Measurements from ENCODE around the gene KCNJ6. TPM values are rescaled to one million over a fixed set of nuclear protein-coding genes. Genes with fewer than 3 reads are reported as not detected.

KCNJ6 gene
- total RNA-seq, 1 experiment from 2014 or later, result 1.2 TPM

DNA sequence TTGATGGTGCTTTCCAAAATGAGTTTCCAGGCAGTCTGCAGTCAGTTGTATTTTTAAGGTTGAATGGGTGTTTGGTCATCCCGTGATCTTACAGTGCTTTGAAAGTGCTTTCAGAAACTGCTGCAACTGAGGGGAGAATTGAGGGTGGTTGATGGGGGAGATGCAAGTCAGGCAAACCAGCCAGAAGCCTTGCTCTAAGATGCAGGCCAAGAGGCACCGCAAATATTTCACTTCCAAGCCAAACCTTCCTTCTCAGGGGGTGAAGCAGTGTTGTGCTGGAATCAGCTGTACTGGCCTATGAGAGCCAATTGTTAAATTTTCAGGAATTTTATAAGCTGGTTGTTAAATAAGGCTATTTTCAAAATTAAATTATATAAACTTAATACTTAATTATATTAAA lies 151.6 kb downstream of the KCNJ6 start:
- Mint-ChIP-seq H3K27ac (no peak overlapping the region), H3K4me1 (peaks cover 12 to 16% of the 10 kb centered on the region in 2 experiments)

More for the DNA sequence above, 151.6 kb downstream of the KCNJ6 start:
- Histone ChIP-seq H3K79me2 (ENCODE audit: insufficient read depth, low read length) (no peaks in the 10 kb centered on the region), H3K9ac (ENCODE audit: extremely low read depth, insufficient read length, low read length) (no peak overlapping the region), H2AK5ac (ENCODE audit: insufficient read length, low read length) (no peak overlapping the region), H3K79me1 (ENCODE audit: insufficient read depth, low read depth, low read length, poor library complexity, severe bottlenecking) (no peaks in the 10 kb centered on the region), H2BK15ac (ENCODE audit: low read depth, low read length) (no peak overlapping the region), H3K18ac (ENCODE audit: insufficient read length, low read depth, low read length) (no peak overlapping the region), H2BK12ac (ENCODE audit: insufficient read length, low read depth, low read length) (no peak overlapping the region), H3K4ac (ENCODE audit: low read depth, low read length) (no peak overlapping the region), H2BK5ac (ENCODE audit: insufficient read length, low read length) (no peak overlapping the region), H2BK120ac (ENCODE audit: low read depth, low read length, poor library complexity, severe bottlenecking) (no peak overlapping the region), H3K27me3 (ENCODE audit: insufficient read depth, low read length) (no peaks in the 10 kb centered on the region), H3K9me3 (ENCODE audit: control insufficient read depth, low read depth, low read length) (no peaks in the 10 kb centered on the region), H4K91ac (ENCODE audit: insufficient read length, low read depth, low read length) (no peak overlapping the region), H2AFZ (ENCODE audit: low read length) (no peak overlapping the region), H3K23ac (ENCODE audit: insufficient read length, low read depth, low read length) (no peak overlapping the region), H3K27ac (ENCODE audit: insufficient read length, low read depth, low read length) (no peak overlapping the region), H3K23me2 (ENCODE audit: insufficient read length, low read depth, low read length, poor library complexity, severe bottlenecking) (no peaks in the 10 kb centered on the region), H3T11ph (ENCODE audit: low read length) (no peak overlapping the region), H3K14ac (ENCODE audit: insufficient read depth, low read length) (no peak overlapping the region), H4K20me1 (ENCODE audit: control insufficient read depth, insufficient read depth, insufficient read length) (no peaks in the 10 kb centered on the region), H4K8ac (replicated peaks; ENCODE audit: insufficient read length, low read depth, low read length) (no peak overlapping the region), H3K4me1 (ENCODE audit: insufficient read depth, low read length) (no peaks in the 10 kb centered on the region), H3K4me2 (ENCODE audit: insufficient read depth, insufficient read length, low read length) (no peak overlapping the region), H4K5ac (ENCODE audit: insufficient read length, low read depth, low read length) (no peak overlapping the region), H2BK20ac (ENCODE audit: low read depth, low read length, poor library complexity, severe bottlenecking) (no peak overlapping the region), H3K56ac (ENCODE audit: insufficient read length, low read depth, low read length) (no peak overlapping the region)
- no peak overlapping the region for H3K4me3 Mint-ChIP-seq
- TF ChIP-seq, protein P1, sequence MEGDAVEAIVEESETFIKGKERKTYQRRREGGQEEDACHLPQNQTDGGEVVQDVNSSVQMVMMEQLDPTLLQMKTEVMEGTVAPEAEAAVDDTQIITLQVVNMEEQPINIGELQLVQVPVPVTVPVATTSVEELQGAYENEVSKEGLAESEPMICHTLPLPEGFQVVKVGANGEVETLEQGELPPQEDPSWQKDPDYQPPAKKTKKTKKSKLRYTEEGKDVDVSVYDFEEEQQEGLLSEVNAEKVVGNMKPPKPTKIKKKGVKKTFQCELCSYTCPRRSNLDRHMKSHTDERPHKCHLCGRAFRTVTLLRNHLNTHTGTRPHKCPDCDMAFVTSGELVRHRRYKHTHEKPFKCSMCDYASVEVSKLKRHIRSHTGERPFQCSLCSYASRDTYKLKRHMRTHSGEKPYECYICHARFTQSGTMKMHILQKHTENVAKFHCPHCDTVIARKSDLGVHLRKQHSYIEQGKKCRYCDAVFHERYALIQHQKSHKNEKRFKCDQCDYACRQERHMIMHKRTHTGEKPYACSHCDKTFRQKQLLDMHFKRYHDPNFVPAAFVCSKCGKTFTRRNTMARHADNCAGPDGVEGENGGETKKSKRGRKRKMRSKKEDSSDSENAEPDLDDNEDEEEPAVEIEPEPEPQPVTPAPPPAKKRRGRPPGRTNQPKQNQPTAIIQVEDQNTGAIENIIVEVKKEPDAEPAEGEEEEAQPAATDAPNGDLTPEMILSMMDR (conservative IDR thresholded peaks at IDR 0.05), result no peak
- no peak for DNase-seq
- peaks cover 0 to 22% (median 12%) of the 10 kb centered on the region in 3 experiments; a peak in 5 of 7 replicates for H3K36me3 Mint-ChIP-seq (ENCODE audit: insufficient read depth in 1 of 3, low read depth in 3 of 3)
- no CpG with 5 or more reads among the region's 2 CpGs for WGBS (ENCODE audit: extremely low coverage, insufficient read length, low lambda C conversion rate)
- H3K9me3 Mint-ChIP-seq, result peaks cover 14 to 19% of the 10 kb centered on the region in 2 experiments
- H3K27me3 Mint-ChIP-seq (ENCODE audit: low read depth), result no peaks in the 10 kb centered on the region

Measured in H9 (cell line).